HEK293 (cell line): Measurements from ENCODE around the gene BRWD1.

Experiments
- CTCF ChIA-PET: fragments of 350-600 bp; formaldehyde crosslinking; extraction: SDS; loops from one replicate; lab custom pipeline; 2021; ENCODE audit warnings: antibody characterized with exemption; lab: Yijun Ruan, JAX
- POLR2A ChIA-PET: fragments of 300-600 bp; formaldehyde crosslinking; extraction: SDS; loops from one replicate; lab custom pipeline; 2020; ENCODE audit warnings: antibody characterized with exemption, inconsistent platforms; lab: Yijun Ruan, JAX
- H3K27ac ChIP-seq: fragments of 200-500 bp; sonication (Bioruptor generic); 2 replicates; pipeline ENCODE4 v1.5.1; 2014; ENCODE audit warnings: low read depth, low read length, control low read depth, inconsistent platforms; ENCODE audit errors: extremely low read depth
- H3K36me3 ChIP-seq, 2 experiments: fragments of 200-500 bp in 1 of 2; sonication (Bioruptor generic) in 1 of 2; 1 replicate in 1 of 2; 2 replicates in 1 of 2; pipeline ENCODE4 v1.5.1; 2014 to 2017; ENCODE audit warnings: inconsistent platforms in 2 of 2, low read length in 2 of 2; ENCODE audit not compliant: control insufficient read depth in 2 of 2, insufficient read depth in 1 of 2
- H3K4me1 ChIP-seq: fragments of 200-500 bp; sonication (Bioruptor generic); 2 replicates; pipeline ENCODE4 v1.5.1; 2014; ENCODE audit warnings: mild to moderate bottlenecking, low read length, inconsistent platforms; ENCODE audit not compliant: control insufficient read depth, insufficient read depth
- H3K4me3 ChIP-seq: 2 replicates; pipeline ENCODE4 v1.5.1; 2011; ENCODE audit warnings: low read depth, mild to moderate bottlenecking, control low read depth, low read length, moderate library complexity
- H3K9me3 ChIP-seq: fragments of 200-500 bp; sonication (Bioruptor generic); 2 replicates; pipeline ENCODE4 v1.5.1; 2014; ENCODE audit warnings: low read depth, low read length, inconsistent platforms; ENCODE audit not compliant: control insufficient read depth, insufficient read depth
- MZF1 ChIP-seq: fragments of 450-650 bp; formaldehyde crosslinking; IDR thresholded peaks from 2 replicates; pipeline ENCODE4 v1.5.1; 2017; ENCODE audit warnings: missing biosample characterization, missing genetic modification characterization, borderline replicate concordance
- REPIN1 ChIP-seq: fragments of 450-650 bp; formaldehyde crosslinking; IDR thresholded peaks from 2 replicates; pipeline ENCODE4 v1.5.1; 2017; ENCODE audit warnings: missing biosample characterization, missing genetic modification characterization, low read depth
- SCRT2 ChIP-seq: fragments of 450-650 bp; formaldehyde crosslinking; IDR thresholded peaks from 2 replicates; pipeline ENCODE4 v1.5.1; 2016; ENCODE audit warnings: missing biosample characterization, missing genetic modification characterization
- SP3 ChIP-seq: fragments of 450-650 bp; formaldehyde crosslinking; IDR thresholded peaks from 2 replicates; pipeline ENCODE4 v1.5.1; 2016; ENCODE audit warnings: missing biosample characterization, missing genetic modification characterization
- ZBTB20 ChIP-seq: fragments of 450-650 bp; formaldehyde crosslinking; IDR thresholded peaks from 2 replicates; pipeline ENCODE4 v1.5.1; 2016; ENCODE audit warnings: missing biosample characterization, missing genetic modification characterization
- ZBTB21 ChIP-seq: fragments of 450-650 bp; formaldehyde crosslinking; IDR thresholded peaks from 2 replicates; pipeline ENCODE4 v1.5.1; 2017; ENCODE audit warnings: missing biosample characterization, missing genetic modification characterization
- ZFP3 ChIP-seq: fragments of 450-650 bp; formaldehyde crosslinking; IDR thresholded peaks from 2 replicates; pipeline ENCODE4 v1.5.1; 2016; ENCODE audit warnings: low read depth, missing biosample characterization, missing genetic modification characterization
- ZNF202 ChIP-seq: fragments of 450-650 bp; formaldehyde crosslinking; IDR thresholded peaks from 2 replicates; pipeline ENCODE4 v1.5.1; 2016; ENCODE audit warnings: missing biosample characterization, missing genetic modification characterization, borderline replicate concordance
- ZNF211 ChIP-seq: fragments of 450-650 bp; formaldehyde crosslinking; IDR thresholded peaks from 2 replicates; pipeline ENCODE4 v1.5.1; 2016; ENCODE audit warnings: low read depth, missing biosample characterization, missing genetic modification characterization
- ZNF248 ChIP-seq: fragments of 450-650 bp; formaldehyde crosslinking; IDR thresholded peaks from 2 replicates; pipeline ENCODE4 v1.5.1; 2017; ENCODE audit warnings: missing biosample characterization, missing genetic modification characterization
- ZNF394 ChIP-seq: fragments of 450-650 bp; formaldehyde crosslinking; IDR thresholded peaks from 2 replicates; pipeline ENCODE4 v1.5.1; 2016; ENCODE audit warnings: missing biosample characterization, missing genetic modification characterization, mild to moderate bottlenecking, moderate library complexity, borderline replicate concordance
- ZNF426 ChIP-seq: fragments of 450-650 bp; formaldehyde crosslinking; IDR thresholded peaks from 2 replicates; pipeline ENCODE4 v1.5.1; 2017; ENCODE audit warnings: missing biosample characterization, missing genetic modification characterization, mild to moderate bottlenecking, inconsistent platforms, moderate library complexity
- ZNF501 ChIP-seq: fragments of 450-650 bp; formaldehyde crosslinking; IDR thresholded peaks from 2 replicates; pipeline ENCODE4 v1.5.1; 2016; ENCODE audit warnings: missing biosample characterization, missing genetic modification characterization
- ZNF521 ChIP-seq: fragments of 450-650 bp; formaldehyde crosslinking; IDR thresholded peaks from 2 replicates; pipeline ENCODE4 v1.5.1; 2017; ENCODE audit warnings: missing biosample characterization, mild to moderate bottlenecking, missing genetic modification characterization
- ZNF560 ChIP-seq: fragments of 450-650 bp; formaldehyde crosslinking; IDR thresholded peaks from 2 replicates; pipeline ENCODE4 v1.5.1; 2017; ENCODE audit warnings: missing biosample characterization, missing genetic modification characterization, borderline replicate concordance
- ZNF670 ChIP-seq: fragments of 450-650 bp; formaldehyde crosslinking; IDR thresholded peaks from 2 replicates; pipeline ENCODE4 v1.5.1; 2016; ENCODE audit warnings: missing biosample characterization, missing genetic modification characterization, low read depth
- TF ChIP-seq, protein P1 (sequence below): fragments of 450-650 bp; formaldehyde crosslinking; IDR thresholded peaks from 2 replicates; pipeline ENCODE4 v1.5.1; 2016; ENCODE audit warnings: missing biosample characterization, missing genetic modification characterization
- TF ChIP-seq, protein P2 (sequence below): fragments of 450-650 bp; formaldehyde crosslinking; IDR thresholded peaks from 2 replicates; pipeline ENCODE4 v1.5.1; 2016; ENCODE audit warnings: missing biosample characterization, missing genetic modification characterization
- TF ChIP-seq, protein P3 (sequence below): sonication (generic); formaldehyde crosslinking; IDR thresholded peaks from 2 replicates; pipeline ENCODE4 v1.8.1; 2022; ENCODE audit warnings: mild to moderate bottlenecking, moderate library complexity, missing genetic modification reagents
- TF ChIP-seq, protein P4 (sequence below): fragments of 450-650 bp; formaldehyde crosslinking; IDR thresholded peaks from 2 replicates; pipeline ENCODE4 v1.5.1; 2017; ENCODE audit warnings: missing biosample characterization, missing genetic modification characterization
- TF ChIP-seq, protein P5 (sequence below): fragments of 450-650 bp; formaldehyde crosslinking; IDR thresholded peaks from 2 replicates; pipeline ENCODE4 v1.5.1; 2016; ENCODE audit warnings: missing biosample characterization, missing genetic modification characterization, borderline replicate concordance

The BRWD1 gene

DNA sequence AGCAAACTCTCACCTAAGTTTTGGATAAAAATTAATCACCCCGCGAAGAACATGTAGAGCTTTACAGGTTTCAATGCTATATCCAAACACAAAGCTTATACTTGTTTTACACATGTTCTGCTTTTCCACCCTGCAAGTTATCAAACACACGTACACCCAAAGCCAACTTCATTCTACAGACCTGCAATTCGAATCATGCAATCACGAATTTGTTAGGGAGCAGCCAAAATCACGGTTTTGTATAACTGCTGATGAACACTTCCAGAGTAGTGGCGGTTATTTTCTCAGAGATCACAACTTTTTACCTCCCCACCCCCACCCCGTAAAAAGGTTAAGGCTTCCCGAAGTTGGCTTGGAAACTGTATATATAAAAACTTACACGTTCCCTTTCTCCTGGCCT, 34.1 kb upstream of the BRWD1 start:
- Histone ChIP-seq H3K4me3 (peak overlapping the region; percentile 86), H3K36me3 (peaks cover 33 to 53% of the 10 kb centered on the region in 2 experiments), H3K4me1 (0 out of 2 replicates have a peak, but pooled peaks cover 3% of the 10 kb centered on the region), H3K9me3 (no peaks in the 10 kb centered on the region), H3K27ac (peak overlapping the region; percentile 99)
- POLR2A ChIA-PET, result interaction anchor here (0.8 to 5.4 kb wide), 11 partner anchors 9 to 207 kb away, joined by 3 to 79 read pairs (median 13); partner anchors contain the start of genes BRWD1 and PSMG1
- CTCF ChIA-PET, result interaction anchor here (0.7 to 1.2 kb wide), 4 partner anchors 8 to 95 kb away, joined by 3 to 4 read pairs (median 4); no protein-coding TSS in a partner anchor
- TF ChIP-seq, protein P1, sequence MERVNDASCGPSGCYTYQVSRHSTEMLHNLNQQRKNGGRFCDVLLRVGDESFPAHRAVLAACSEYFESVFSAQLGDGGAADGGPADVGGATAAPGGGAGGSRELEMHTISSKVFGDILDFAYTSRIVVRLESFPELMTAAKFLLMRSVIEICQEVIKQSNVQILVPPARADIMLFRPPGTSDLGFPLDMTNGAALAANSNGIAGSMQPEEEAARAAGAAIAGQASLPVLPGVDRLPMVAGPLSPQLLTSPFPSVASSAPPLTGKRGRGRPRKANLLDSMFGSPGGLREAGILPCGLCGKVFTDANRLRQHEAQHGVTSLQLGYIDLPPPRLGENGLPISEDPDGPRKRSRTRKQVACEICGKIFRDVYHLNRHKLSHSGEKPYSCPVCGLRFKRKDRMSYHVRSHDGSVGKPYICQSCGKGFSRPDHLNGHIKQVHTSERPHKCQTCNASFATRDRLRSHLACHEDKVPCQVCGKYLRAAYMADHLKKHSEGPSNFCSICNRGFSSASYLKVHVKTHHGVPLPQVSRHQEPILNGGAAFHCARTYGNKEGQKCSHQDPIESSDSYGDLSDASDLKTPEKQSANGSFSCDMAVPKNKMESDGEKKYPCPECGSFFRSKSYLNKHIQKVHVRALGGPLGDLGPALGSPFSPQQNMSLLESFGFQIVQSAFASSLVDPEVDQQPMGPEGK, result peak; percentile 8; the same call in 1 of the 2 replicates
- no peak for TF ChIP-seq ZNF560 (tag by site-specific recombination)
- TF ChIP-seq, protein P2, sequence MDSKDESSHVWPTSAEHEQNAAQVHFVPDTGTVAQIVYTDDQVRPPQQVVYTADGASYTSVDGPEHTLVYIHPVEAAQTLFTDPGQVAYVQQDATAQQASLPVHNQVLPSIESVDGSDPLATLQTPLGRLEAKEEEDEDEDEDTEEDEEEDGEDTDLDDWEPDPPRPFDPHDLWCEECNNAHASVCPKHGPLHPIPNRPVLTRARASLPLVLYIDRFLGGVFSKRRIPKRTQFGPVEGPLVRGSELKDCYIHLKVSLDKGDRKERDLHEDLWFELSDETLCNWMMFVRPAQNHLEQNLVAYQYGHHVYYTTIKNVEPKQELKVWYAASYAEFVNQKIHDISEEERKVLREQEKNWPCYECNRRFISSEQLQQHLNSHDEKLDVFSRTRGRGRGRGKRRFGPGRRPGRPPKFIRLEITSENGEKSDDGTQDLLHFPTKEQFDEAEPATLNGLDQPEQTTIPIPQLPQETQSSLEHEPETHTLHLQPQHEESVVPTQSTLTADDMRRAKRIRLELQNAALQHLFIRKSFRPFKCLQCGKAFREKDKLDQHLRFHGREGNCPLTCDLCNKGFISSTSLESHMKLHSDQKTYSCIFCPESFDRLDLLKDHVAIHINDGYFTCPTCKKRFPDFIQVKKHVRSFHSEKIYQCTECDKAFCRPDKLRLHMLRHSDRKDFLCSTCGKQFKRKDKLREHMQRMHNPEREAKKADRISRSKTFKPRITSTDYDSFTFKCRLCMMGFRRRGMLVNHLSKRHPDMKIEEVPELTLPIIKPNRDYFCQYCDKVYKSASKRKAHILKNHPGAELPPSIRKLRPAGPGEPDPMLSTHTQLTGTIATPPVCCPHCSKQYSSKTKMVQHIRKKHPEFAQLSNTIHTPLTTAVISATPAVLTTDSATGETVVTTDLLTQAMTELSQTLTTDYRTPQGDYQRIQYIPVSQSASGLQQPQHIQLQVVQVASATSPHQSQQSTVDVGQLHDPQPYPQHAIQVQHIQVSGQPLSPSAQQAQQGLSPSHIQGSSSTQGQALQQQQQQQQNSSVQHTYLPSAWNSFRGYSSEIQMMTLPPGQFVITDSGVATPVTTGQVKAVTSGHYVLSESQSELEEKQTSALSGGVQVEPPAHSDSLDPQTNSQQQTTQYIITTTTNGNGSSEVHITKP (tag by site-specific recombination), result 0 out of 2 replicates have a peak, but pooled peaks have one; percentile 10
- no peak for TF ChIP-seq MZF1 (tag by site-specific recombination)
- no peak for TF ChIP-seq ZNF211
- TF ChIP-seq ZBTB21 (tag by site-specific recombination), result no peak
- TF ChIP-seq ZNF426 (tag by site-specific recombination), result no peak
- 0 out of 2 replicates have a peak, but pooled peaks have one; percentile 16 for TF ChIP-seq ZBTB20
- TF ChIP-seq ZNF202 (tag by site-specific recombination), result no peak

DNA sequence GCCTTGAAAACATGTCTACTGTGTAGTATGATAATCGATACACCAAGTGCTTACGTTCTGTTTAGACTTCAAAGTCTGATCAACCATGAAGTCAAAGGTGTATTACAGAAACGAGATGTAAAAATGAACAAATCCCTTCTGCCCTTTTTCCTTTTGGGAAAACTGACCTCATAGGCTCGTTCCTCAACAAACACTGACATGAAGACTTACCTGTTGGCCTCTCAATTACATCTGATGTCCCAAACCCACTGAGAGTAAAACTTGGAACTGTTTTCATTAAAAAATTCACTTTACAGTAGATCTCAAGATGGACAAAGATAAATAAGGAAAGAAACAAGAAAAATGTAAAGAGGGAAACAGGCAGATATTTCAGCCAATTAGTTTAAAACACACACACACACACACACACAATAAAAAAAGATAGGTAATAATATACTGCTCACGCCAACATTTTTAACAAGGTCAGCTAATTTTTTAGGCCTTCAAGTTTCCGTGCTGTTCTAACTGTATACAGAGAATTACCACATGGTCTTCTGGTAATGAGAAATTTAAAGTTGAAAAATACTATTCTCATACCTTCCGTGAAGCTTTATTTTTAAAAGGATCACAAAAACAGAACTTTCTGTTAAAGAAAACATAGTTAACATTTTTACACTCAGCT, 33.4 kb upstream of the BRWD1 start:
- Histone ChIP-seq H3K36me3 (peaks cover 36 to 60% of the 10 kb centered on the region in 2 experiments), H3K4me3 (peak overlapping the region; percentile 86), H3K27ac (no peak overlapping the region), H3K4me1 (0 out of 2 replicates have a peak, but pooled peaks cover 3% of the 10 kb centered on the region), H3K9me3 (no peaks in the 10 kb centered on the region)
- ChIA-PET CTCF (interaction anchor here (0.6 to 0.9 kb wide), 5 partner anchors 8 to 83 kb away, joined by 3 to 4 read pairs (median 3); no protein-coding TSS in a partner anchor), POLR2A (interaction anchor here (0.8 to 5.4 kb wide), 7 partner anchors 8 to 163 kb away, joined by 3 to 79 read pairs (median 21); partner anchors contain the start of genes BRWD1 and PSMG1)
- TF ChIP-seq REPIN1 (tag by site-specific recombination) (no peak), ZNF670 (tag by site-specific recombination) (no peak), ZNF248 (tag by site-specific recombination) (no peak), ZNF521 (tag by site-specific recombination) (no peak), SP3 (tag by site-specific recombination) (no peak), SCRT2 (tag by site-specific recombination) (peak; percentile 89), ZNF501 (no peak), ZNF394 (tag by site-specific recombination) (no peak), ZFP3 (tag by site-specific recombination) (no peak)
- TF ChIP-seq, protein P3, sequence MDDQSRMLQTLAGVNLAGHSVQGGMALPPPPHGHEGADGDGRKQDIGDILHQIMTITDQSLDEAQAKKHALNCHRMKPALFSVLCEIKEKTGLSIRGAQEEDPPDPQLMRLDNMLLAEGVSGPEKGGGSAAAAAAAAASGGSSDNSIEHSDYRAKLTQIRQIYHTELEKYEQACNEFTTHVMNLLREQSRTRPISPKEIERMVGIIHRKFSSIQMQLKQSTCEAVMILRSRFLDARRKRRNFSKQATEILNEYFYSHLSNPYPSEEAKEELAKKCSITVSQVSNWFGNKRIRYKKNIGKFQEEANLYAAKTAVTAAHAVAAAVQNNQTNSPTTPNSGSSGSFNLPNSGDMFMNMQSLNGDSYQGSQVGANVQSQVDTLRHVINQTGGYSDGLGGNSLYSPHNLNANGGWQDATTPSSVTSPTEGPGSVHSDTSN (CRISPR knock-in tag), result no peak
- TF ChIP-seq, protein P4, sequence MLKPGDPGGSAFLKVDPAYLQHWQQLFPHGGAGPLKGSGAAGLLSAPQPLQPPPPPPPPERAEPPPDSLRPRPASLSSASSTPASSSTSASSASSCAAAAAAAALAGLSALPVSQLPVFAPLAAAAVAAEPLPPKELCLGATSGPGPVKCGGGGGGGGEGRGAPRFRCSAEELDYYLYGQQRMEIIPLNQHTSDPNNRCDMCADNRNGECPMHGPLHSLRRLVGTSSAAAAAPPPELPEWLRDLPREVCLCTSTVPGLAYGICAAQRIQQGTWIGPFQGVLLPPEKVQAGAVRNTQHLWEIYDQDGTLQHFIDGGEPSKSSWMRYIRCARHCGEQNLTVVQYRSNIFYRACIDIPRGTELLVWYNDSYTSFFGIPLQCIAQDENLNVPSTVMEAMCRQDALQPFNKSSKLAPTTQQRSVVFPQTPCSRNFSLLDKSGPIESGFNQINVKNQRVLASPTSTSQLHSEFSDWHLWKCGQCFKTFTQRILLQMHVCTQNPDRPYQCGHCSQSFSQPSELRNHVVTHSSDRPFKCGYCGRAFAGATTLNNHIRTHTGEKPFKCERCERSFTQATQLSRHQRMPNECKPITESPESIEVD (tag by site-specific recombination), result peak; percentile 9; the same call in 1 of the 2 replicates
- TF ChIP-seq, protein P5, sequence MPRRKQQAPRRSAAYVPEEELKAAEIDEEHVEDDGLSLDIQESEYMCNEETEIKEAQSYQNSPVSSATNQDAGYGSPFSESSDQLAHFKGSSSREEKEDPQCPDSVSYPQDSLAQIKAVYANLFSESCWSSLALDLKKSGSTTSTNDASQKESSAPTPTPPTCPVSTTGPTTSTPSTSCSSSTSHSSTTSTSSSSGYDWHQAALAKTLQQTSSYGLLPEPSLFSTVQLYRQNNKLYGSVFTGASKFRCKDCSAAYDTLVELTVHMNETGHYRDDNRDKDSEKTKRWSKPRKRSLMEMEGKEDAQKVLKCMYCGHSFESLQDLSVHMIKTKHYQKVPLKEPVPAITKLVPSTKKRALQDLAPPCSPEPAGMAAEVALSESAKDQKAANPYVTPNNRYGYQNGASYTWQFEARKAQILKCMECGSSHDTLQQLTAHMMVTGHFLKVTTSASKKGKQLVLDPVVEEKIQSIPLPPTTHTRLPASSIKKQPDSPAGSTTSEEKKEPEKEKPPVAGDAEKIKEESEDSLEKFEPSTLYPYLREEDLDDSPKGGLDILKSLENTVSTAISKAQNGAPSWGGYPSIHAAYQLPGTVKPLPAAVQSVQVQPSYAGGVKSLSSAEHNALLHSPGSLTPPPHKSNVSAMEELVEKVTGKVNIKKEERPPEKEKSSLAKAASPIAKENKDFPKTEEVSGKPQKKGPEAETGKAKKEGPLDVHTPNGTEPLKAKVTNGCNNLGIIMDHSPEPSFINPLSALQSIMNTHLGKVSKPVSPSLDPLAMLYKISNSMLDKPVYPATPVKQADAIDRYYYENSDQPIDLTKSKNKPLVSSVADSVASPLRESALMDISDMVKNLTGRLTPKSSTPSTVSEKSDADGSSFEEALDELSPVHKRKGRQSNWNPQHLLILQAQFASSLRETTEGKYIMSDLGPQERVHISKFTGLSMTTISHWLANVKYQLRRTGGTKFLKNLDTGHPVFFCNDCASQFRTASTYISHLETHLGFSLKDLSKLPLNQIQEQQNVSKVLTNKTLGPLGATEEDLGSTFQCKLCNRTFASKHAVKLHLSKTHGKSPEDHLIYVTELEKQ (tag by site-specific recombination), result no peak
